GM04504 (cell line): Measurements from ENCODE around the gene WNT3A.
"Not testable (repeated sequence)": the region's sequence is repeated elsewhere in the genome, so short reads cannot be mapped to it uniquely, and the experiment has no call there.

ENCODE experiments used
- DNase-seq: peaks from one replicate; pipeline ENCODE4 v3.0.0-alpha.2; 2012; ENCODE audit warnings: low read depth

WNT3A gene, protein sequence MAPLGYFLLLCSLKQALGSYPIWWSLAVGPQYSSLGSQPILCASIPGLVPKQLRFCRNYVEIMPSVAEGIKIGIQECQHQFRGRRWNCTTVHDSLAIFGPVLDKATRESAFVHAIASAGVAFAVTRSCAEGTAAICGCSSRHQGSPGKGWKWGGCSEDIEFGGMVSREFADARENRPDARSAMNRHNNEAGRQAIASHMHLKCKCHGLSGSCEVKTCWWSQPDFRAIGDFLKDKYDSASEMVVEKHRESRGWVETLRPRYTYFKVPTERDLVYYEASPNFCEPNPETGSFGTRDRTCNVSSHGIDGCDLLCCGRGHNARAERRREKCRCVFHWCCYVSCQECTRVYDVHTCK

DNA sequence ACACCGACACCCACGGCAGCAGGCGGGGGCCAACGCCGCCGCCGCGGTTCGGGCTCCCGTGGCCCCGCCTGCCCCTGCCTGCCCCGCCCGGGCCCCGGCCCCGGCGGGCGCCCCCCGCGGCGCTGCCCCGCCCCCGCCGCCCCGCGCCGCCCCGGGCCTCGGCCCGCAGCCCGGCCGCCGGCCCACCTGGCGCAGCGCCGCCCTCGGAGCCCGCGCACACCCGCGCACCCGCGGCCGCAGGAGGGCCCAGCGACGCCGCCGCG lies at the start of gene WNT3A:
TSS of gene WNT3A (plus strand) at position 213 of the 263 bp plus-strand sequence. CDS start 131 bp downstream, outside the sequence.
- no peak for DNase-seq

DNA sequence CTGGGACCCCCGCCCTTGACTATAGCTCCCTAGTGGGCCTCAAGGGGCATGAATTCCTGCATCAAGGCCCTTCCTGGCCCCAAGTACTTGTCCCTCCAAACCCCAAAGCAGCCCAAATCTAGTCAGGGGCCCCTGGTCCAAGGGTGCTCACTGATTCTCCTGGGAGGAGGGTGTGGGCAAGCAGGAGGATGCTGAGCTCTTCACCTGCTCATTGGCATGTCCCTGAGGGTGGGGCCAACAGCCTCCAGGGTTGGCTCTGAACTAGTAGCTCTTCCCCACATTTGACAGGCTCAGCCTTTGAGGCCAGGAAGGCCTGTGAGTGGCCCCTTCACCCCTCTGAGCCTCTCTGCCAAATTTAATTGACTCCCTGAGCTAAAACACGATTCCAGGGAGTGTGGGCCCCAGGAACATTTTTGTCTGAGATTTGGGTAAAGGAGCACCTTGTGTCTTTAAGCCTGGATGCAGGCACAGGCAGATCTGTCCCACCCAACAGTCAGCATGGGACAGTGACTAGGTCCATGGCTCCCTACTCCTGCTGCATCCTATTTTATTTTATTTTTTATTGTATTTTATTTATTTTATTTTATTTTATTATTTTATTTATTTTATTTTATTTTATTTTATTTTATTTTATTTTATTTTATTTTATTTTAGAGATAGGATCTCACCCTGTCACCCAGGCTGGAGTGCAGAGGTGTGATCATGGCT lies 48.0 kb upstream of the WNT3A start:
- DNase-seq: no peak

DNA sequence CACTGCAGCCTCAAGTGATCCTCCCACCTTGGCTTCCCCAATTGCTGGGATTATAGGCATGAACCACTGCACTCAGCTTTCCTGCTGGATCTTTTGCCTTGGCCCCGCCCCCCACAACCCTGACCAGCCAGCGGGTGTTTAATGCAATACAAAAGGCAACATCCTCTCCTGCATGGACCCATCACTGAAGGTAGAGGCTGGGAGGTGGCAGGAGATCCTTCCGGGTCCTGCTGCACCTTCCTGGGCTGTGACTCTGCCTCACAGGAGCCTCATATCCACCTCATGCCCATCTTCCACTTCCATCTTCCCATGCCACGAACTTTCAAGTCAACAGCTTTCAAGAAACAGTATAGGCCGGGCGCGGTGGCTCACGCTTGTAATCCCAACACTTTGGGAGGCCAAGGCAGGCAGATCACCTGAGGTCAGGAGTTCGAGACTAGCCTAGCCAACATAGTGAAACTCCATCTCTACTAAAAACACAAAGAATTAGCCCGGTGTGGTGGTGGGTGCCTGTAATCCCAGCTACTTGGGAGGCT lies 47.4 kb upstream of the WNT3A start:
- DNase-seq: no peak

DNA sequence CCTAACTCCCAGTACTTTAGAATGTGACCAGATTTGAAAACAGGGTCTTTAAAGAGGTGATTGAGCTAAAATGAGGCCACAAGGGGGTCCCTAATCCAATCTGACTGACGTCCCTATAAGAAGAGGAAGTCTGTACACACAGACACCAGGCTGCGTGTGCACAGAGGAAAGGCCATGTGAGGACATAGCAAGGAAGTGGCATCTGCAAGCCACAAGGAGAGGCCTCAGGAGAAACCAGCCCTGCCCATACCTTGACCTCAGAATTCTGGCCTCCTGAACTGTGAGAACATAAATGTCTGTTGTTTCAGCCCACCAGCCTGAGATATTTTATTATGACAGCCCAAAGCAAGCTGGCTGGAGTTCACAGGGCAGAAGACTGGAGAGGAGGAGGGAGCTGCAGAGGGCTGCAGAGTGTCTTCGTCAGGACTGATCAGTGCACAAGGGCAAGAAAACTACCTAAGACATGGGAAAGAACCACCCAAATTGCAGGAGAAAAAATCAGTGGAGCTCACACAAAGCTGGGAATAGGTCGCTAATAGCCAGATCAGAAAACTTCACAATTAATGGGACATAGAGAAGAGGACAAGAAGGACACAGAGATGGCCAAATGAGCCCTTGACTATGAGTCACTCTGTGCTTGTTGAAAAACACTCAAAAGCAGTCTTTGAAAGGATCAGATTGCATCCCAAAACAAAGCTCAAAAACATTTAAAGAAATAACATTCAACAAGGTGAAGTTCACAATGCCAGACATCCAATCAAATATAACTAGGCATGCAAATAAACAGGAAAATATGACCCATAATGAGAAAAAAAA lies 44.9 kb upstream of the WNT3A start:
- no peak for DNase-seq

DNA sequence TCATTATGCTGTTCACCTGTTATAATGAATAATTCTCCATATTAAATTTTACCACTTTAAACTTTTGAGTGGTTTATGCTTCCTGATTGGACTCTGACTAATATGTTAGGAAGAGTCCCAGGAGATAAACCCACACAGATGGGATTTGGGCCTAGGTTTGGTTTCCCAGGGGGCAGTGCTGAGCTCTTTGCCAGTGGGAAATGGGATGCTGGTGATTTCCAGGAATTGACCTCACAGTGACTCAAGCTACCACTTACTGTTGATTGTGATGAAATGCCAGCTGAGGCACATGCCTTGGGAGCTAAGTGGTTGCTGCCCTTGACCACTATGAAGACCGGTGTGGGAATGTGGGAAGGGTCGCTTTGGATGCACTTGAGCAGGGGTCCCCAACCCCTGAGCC lies 40.1 kb upstream of the WNT3A start:
- not testable (repeated sequence) for DNase-seq

DNA sequence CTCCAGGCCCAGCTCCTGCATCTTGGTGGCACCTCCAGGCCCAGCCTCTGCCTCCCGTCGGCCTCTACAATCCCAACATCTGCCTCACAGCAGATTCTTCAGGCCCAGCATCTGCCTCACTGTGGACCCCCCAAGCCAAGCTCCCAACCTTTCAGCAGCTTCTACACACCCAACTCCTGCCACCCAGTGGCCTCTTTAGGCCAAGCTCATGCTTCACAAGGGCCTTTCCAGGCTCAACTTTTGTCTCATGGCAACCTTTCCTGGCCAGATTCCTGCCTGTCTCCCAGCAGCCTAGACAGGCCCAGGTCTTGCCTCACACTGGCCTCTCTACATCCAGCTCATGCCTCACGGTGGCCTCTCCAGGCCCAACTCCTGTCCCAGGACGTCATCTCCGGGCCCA lies 39.0 kb upstream of the WNT3A start:
- not testable (repeated sequence) for DNase-seq

DNA sequence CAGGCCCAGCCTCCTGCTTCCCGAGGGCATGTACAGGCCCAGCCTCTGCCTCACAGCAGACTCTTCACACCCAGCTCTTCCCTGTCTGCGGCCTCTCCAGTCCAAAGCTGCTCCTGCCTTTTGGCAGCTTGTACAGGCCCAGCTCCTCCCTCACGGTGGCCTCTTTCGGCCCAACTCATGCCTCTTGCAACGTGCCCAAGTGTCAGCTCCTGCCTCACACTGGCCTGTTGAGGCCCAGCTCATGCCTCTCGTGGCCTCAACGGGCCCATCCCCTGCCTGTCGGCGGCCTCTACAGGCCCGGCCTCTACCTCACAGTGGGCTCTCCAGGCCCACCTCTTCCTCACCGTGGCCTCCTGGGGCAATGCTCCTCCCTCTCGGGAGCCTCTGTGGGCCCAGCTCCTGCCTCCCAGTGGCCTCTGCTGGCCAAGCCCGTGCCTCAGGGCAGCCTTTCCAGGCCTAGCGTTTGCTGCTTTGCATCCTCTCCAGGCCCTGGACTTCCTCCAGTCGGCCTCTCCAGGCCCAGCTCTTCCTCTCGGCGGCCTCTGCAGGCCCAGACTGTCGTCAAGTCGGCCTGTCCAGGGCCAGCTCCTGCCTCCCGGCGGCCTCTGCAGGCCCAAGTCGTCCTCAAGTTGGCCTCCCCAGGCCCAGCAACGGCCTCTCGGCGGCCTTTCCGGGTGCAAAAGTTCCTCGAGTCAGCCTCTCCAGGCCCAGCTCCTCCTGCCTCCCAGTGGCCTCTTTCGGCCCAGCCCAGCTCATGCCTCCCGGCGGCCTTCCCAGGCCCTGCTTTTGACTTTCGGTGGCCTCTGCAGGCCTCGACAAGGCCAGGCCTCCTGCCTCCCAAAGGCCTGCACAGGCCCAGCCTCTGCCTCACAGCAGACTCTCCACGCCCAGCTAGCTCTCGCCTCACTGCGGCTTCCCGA lies 36.5 kb upstream of the WNT3A start:
- DNase-seq: not testable (repeated sequence)

DNA sequence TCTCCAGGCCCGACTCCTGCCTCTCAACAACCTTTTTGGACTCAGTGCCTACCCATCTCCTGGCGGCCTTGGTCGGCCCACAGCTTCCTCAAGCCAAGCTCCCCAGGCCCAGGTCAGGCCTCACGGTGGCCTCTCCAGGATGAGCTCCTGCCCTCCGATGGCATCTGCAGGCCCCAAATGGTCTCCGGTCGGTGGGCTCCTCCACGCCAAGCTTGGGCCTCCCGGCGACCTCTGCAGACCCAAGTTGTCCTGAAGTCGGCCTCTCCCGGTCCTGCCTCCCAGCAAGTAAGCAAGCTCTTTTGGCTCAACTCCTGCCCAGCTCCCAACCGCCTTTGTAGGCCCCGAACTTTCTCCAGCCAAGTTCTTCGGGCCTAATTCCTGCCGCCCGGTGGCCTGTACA lies 35.6 kb upstream of the WNT3A start:
- not testable (repeated sequence) for DNase-seq

DNA sequence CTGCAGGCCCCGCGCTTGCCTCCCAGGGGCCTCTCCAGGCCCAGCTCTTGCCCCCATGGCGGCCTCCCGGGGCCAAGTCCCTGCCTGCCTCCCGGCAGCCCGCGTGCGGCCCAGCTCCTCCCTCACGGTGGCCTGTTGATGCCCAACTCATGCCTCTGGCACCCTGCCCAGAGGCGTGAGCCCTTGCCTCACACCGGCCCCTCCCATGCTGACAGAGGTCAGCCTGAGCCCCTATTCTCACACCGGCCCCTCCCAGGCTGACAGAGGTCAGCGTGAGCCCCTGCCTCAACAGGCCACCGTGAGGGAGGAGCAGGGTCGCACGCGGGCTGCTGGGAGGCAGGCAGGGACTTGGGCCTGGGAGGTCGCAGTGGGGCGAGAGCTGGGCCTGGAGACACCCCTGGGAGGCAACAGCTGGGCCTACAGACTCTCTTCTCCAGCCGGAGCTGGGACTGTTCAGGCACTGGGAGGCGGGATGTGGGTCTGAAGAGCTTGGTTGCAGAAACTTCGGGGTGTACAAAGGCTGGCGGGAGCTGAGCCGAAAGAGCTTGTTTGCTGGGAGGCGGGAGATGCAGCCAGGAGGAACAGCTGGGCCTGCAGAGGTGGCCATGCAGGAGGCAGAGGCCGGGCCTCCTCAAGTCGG lies 35.0 kb upstream of the WNT3A start:
- DNase-seq: not testable (repeated sequence)

DNA sequence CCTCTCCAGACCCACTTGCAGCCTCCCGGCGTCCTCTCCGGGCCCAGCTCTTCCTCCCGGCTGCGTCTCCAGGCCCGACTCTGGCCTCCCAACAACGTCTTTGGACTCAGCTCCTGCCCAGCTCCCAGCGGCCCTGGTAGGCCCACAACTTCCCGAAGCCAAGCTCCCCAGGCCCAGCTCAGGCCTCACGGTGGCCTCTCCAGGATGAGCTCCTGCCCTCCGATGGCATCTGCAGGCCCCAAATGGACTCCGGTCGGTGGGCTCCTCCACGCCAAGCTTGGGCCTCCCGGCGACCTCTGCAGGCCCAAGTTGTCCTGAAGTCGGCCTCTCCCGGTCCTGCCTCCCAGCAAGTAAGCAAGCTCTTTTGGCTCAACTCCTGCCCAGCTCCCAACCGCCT lies 34.5 kb upstream of the WNT3A start:
- DNase-seq: not testable (repeated sequence)

DNA sequence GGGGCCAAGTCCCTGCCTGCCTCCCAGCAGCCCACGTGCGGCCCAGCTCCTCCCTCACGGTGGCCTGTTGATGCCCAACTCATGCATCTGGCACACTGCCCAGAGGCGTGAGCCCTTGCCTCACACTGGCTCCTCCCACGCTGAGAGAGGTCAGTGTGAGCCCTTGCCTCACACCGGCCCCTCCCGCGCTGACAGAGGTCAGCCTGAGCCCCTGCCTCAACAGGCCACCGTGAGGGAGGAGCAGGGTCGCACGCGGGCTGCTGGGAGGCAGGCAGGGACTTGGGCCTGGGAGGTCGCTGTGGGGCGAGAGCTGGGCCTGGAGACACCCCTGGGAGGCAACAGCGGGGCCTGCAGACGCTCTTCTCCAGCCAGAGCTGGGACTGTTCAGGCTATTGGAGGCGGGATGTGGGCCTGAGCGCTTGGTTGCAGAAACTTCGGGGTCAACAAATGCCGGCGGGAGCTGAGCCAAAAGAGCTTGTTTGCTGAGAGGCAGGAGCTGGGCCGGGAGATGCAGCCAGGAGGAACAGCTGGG lies 33.9 kb upstream of the WNT3A start:
- not testable (repeated sequence) for DNase-seq

DNA sequence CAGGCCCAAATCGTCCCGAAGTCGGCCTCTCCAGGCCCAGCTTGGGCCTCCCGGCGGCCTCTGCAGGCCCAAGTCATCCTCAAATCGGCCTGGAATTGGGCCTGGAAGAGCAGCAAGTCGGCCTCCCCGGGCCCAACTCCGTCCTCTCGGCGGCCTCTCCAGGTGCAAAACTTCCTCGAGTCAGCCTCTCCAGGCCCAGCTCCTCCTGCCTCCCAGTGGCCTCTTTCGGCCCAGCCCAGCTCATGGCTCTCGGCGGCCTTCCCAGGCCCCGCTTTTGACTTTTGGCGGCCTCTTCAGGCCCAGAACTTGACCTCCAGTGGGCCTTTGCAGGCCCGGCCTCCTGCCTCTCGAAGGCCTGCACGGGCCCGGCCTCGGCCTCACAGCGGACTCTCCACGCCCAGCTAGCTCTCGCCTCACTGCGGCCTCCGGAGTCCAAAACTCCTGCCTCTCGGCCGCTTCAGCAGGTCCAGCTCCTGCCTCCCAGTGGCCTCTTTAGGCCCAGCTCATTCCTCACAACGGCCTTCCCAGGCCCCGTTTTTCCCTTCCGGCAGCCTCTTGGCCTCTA lies 33.0 kb upstream of the WNT3A start:
- not testable (repeated sequence) for DNase-seq

DNA sequence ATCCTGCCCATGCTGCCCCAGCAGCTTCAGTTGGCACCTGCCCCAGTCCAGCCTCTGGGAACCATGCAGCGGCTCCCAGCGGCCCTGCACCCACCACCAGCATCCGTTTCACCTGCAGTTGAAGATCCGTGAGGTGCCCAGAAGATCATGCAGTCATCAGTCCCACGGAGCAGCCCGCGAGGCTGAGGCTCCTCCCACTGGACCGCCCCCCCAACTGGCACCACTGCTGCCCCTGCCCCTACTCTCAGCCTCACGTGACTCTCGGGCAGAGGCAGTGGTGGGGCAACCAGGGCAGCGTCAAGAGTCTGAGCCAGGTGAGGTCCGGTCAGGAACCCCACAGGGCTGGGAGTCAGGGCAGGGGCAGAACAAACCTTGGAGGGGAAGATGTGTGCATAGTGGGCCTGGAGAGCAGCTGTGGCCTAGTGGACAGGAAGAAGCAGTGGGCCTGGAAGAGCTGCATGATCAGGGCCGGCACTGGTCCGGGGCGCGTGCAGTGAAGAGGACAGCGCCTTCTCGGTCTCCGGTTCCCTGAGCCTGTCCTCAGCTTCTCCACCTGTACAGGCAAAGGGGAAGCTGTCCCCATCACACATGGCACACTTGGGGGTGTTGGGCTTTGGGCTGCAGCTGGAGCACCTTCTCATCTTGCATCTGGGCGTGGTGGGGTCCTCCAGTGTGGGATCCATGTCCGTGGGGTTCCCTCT lies 31.1 kb upstream of the WNT3A start:
- DNase-seq: not testable (repeated sequence)

DNA sequence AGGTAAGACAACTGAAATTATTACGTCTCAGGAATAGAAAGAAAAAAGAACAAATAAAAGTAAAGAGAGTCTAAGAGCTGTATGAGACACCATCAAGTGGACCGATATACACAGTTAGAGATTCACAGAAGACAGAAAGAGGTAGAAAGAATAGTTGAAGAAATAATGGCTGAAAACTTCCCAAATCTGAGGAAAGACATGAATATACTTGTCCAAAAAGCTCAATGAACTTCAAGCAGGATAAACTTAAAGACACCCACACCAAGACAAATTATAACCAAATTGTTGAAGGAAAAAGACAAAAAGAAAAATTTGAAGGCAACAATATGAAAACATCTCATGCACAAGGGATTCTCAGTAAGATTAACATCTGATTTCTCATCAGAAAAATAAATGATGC lies 19.6 kb upstream of the WNT3A start:
- no peak for DNase-seq

DNA sequence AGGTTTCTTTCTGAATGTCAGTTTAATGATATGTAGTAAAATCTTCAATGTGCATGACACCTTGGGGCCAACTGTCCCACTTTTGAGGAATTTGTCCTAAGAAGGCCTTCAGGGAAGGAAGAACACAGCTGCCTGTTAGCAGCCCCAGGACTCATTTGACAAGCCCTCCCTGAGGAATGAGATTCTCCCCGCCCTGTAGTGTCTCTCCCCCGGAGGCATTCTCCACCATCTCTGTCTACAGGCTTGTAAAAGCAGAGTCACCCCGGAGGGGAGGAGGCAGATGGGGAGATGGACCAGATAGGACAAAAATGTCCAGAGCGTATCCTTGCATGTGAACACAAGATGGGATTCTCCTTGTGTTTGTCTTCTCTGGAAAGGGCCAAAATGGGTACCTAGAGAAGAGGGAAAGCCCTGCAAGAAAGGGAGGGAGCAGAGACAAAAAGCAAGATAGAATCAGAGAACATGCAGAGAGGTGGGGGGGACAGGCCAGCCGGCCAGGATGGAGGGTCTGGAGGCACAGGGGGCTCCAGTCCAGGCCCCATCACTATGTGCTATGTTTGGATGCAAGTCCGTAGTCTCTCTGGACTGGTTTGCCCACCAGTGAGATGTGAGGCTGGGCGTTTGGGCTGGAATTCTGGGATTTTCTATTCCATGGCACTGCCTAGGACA lies 12.0 kb upstream of the WNT3A start:
- DNase-seq: no peak

DNA sequence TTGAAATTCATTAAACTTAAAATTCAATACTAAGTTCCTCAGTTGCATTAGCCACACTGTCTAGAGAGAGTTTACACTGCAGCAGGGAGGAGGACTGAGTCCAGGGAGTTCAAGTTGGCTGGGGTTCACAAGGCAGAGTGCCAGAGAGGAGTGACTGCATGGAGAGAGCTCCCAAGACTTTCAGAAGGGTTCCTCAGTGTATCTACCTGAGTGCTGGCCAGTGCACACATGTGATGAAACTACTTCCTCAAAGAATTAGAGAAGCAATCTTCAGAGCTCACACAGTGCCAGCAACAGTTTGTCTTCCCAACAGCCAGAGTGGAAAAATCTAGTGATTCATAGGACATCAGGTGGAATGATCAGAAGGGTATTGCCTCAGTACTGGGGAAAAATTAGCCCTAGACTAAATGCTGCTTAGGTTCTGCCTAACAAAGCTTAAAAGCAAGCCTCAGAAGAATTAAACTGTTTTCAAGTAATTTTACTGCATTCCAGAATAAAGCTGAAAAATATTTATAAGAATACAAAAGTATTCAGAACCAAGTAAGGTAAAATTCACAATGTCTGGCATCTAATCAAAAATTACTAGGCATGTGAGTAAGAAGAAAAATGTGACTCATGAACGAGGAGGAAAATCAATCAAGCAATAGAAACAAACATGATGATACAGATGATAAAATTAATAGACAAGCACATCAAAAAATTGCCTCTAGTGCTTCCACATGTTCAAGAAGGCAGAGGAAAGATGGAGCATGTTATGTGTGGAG lies 10.4 kb upstream of the WNT3A start:
- no peak for DNase-seq

DNA sequence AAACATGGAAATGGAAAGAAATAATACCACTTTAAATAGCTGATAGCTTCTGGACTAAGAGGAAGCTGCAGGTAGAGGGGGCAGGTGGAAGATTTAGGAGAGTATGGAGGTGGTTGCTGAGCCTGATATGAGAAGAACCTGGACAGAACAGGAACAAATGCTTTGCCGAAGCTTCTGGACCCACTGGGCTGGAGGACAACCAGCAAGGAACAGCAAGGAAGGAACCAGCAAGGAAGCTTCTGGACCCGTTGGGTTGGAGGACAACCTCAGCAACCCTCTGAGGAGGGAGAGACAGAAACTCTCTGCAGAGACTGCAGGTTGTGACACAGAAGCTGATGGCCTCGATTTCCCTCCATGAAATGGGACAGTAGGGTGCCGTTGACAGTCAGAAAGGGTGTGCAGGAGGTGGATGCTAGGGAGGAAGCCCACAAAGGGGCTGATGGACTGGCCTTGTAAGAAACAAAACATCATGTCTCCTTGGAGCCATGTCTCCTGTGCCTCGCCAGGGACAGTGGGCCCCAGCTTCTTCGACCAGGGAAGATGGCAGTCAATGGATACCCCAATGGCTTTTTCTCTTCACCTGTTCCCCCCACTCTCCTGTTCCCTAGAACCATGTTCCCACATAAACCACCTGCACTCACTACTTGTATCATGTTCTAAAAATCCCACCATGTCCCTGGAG lies 8.3 kb upstream of the WNT3A start:
- DNase-seq: no peak
